Lower leg skin (tissue), 3 donors: ENCODE measurements around the gene TBXAS1.

ENCODE experiments used
- CTCF ChIP-seq, 3 donors: fragments of 450-650 bp; IDR thresholded peaks; one replicate each; pipeline ENCODE4 v1.5.1; 2016; ENCODE audit warnings: antibody characterized with exemption in 3 of 3, mild to moderate bottlenecking in 3 of 3, moderate library complexity in 2 of 3
- POLR2A ChIP-seq, 2 donors: fragments of 450-650 bp; IDR thresholded peaks; one replicate each; pipeline ENCODE4 v1.6.1; 2016 to 2017; ENCODE audit warnings: antibody characterized with exemption in 2 of 2, mild to moderate bottlenecking in 1 of 2, moderate library complexity in 1 of 2

GRCh38 chr7:140017543-140017942, 188.5 kb downstream of the TBXAS1 start:
- TF ChIP-seq CTCF (IDR thresholded peaks at IDR 0.05): no peak
- no peak for TF ChIP-seq POLR2A (IDR thresholded peaks at IDR 0.05)
